HFFc6 (cell line): ENCODE results near the gene FZD10. TPM values are rescaled to one million over a fixed set of nuclear protein-coding genes. Genes with fewer than 3 reads are reported as not detected.

ENCODE experiments used
- DNase-seq: peaks from one replicate; pipeline ENCODE4 v3.0.0-alpha.2; 2018
- H3K27ac Mint-ChIP-seq: 2 replicates; pipeline ENCODE4 v1.8.0; 2020; ENCODE audit warnings: mild to moderate bottlenecking, mixed read lengths
- H3K27me3 Mint-ChIP-seq: 2 replicates; pipeline ENCODE4 v1.8.0; 2021; ENCODE audit warnings: mild to moderate bottlenecking, moderate library complexity, mixed read lengths; ENCODE audit not compliant: insufficient read depth
- H3K36me3 Mint-ChIP-seq: 2 replicates; pipeline ENCODE4 v1.8.0; 2021; ENCODE audit warnings: low read depth, mixed read lengths
- H3K4me1 Mint-ChIP-seq: 2 replicates; pipeline ENCODE4 v1.8.0; 2020; ENCODE audit warnings: low read depth, mixed read lengths
- H3K4me3 Mint-ChIP-seq: 2 replicates; pipeline ENCODE4 v1.8.0; 2020; ENCODE audit warnings: mild to moderate bottlenecking, moderate library complexity, mixed read lengths
- H3K9me3 Mint-ChIP-seq: 2 replicates; pipeline ENCODE4 v1.8.0; 2020; ENCODE audit warnings: mild to moderate bottlenecking, mixed read lengths
- total RNA-seq, 6 experiments: library from RNA; stranded (reverse); fragmentation: NEBNext Ultra II Directional; extraction: Animal tissue kit (Norgen Biotek cat#: 25700); gene quantifications; 2 replicates in 1 of 6; 3 replicates in 5 of 6; pipeline ENCODE4 v1.2.3, GENCODE V29; 2021
- TF ChIP-seq, protein P1 (sequence below): fragments of 200-600 bp; sonication (generic); IDR thresholded peaks from 2 replicates; pipeline ENCODE4 v1.5.0; 2021; ENCODE audit warnings: antibody characterized with exemption, mild to moderate bottlenecking

The FZD10 gene
- total RNA-seq, 6 experiments from 2014 or later: not detected

DNA sequence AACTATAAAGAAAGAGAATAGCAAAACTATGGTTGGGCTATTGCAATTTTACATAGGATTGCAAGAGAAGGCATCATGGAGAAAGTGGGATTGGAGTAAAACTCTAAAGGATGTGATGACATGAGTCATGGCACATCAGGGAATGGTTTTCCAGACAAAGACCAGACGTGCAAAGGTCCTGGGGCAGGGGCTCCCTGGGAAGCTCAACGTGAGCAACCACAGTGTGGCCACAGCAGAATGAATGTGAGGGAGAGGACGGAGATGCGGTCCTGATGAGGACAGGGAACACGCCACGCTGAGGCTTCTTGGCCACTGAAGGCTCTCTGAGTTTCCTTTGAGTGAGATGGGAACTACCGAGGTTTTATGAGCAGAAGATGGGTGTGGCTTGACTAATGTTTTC lies 38.2 kb downstream of the FZD10 start:
- Mint-ChIP-seq H3K4me1 (no peaks in the 10 kb centered on the region), H3K27me3 (no peaks in the 10 kb centered on the region; the same call in 1 of the 2 replicates), H3K9me3 (peaks cover 49% of the 10 kb centered on the region), H3K36me3 (peaks cover 2% of the 10 kb centered on the region; the same call in 1 of the 2 replicates), H3K4me3 (no peak overlapping the region), H3K27ac (no peak overlapping the region)
- TF ChIP-seq, protein P1, sequence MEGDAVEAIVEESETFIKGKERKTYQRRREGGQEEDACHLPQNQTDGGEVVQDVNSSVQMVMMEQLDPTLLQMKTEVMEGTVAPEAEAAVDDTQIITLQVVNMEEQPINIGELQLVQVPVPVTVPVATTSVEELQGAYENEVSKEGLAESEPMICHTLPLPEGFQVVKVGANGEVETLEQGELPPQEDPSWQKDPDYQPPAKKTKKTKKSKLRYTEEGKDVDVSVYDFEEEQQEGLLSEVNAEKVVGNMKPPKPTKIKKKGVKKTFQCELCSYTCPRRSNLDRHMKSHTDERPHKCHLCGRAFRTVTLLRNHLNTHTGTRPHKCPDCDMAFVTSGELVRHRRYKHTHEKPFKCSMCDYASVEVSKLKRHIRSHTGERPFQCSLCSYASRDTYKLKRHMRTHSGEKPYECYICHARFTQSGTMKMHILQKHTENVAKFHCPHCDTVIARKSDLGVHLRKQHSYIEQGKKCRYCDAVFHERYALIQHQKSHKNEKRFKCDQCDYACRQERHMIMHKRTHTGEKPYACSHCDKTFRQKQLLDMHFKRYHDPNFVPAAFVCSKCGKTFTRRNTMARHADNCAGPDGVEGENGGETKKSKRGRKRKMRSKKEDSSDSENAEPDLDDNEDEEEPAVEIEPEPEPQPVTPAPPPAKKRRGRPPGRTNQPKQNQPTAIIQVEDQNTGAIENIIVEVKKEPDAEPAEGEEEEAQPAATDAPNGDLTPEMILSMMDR: no peak
- no peak for DNase-seq

DNA sequence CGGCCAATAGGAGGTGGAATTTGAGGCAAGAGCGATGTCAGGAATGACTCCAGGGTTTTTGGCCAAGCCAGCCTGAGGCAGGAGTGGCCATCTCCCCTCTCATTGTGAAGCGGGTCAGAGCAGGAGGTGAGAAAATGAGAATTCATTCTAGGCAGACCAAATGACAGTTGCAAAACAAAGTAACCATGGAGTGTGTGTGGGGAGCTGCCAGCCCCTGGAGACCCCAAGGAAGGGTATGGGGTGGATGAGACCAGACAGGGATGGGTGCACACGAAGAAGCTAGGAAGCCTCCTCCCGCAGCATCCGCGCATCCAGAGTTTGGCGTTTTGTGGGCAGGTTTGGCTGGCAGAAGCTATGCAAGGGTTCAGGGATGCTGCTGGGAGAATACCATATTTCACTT lies 38.8 kb downstream of the FZD10 start:
- no peak for DNase-seq
- Mint-ChIP-seq H3K27me3 (no peaks in the 10 kb centered on the region; the same call in 1 of the 2 replicates), H3K9me3 (peaks cover 55% of the 10 kb centered on the region), H3K4me1 (no peaks in the 10 kb centered on the region), H3K4me3 (no peak overlapping the region), H3K27ac (no peak overlapping the region), H3K36me3 (peaks cover 5% of the 10 kb centered on the region; the same call in 1 of the 2 replicates)
- TF ChIP-seq, protein P1: no peak

DNA sequence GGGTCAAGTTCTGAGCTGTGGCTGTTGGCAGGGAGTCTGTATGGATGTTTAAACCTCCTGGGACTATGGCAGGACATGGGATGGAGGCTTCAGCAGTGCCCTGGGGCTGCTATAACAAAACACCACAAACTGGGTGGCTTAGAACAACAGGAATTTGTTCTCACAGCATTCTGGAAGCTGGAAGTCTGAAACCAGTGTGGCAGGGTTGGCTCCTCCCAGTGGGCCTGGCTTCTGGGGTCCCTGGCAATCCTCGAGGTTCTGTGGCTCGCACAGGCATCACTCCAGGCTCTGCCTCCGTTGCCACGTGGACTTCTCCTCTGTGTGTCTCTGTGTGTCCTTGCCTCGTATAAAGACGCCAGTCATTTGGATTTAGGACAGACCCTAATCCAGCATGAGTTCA lies 39.9 kb downstream of the FZD10 start:
- Mint-ChIP-seq H3K36me3 (peaks cover 5% of the 10 kb centered on the region; the same call in 1 of the 2 replicates), H3K9me3 (peaks cover 62% of the 10 kb centered on the region), H3K27ac (no peak overlapping the region), H3K4me3 (no peak overlapping the region), H3K4me1 (no peaks in the 10 kb centered on the region), H3K27me3 (no peaks in the 10 kb centered on the region; the same call in 1 of the 2 replicates)
- DNase-seq: no peak
- TF ChIP-seq, protein P1: no peak

DNA sequence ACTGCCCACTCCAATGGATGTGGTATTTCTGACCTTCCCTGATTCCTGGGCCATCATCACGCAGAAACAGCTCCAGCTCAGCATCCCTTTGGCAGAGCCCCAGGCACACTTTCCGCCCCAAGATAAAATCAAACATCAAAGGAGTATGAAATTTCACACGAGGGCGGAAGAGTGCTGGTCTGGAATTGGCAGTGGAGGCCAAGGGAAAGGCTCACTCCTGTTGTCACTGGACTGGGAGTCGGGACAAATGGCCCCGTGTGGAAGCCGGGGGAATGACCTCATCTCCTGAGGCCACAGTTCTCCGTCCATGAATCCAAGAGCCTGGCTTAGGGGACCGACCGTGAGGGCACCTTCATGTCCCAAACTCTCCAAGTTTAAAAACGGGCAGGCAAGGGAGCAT lies 40.9 kb downstream of the FZD10 start:
- DNase-seq: no peak
- peaks cover 5% of the 10 kb centered on the region; the same call in 1 of the 2 replicates for H3K36me3 Mint-ChIP-seq
- H3K4me1 Mint-ChIP-seq: no peaks in the 10 kb centered on the region
- H3K4me3 Mint-ChIP-seq: no peak overlapping the region
- no peak overlapping the region for H3K27ac Mint-ChIP-seq
- no peaks in the 10 kb centered on the region; the same call in 1 of the 2 replicates for H3K27me3 Mint-ChIP-seq
- TF ChIP-seq, protein P1: no peak
- peaks cover 66% of the 10 kb centered on the region for H3K9me3 Mint-ChIP-seq

DNA sequence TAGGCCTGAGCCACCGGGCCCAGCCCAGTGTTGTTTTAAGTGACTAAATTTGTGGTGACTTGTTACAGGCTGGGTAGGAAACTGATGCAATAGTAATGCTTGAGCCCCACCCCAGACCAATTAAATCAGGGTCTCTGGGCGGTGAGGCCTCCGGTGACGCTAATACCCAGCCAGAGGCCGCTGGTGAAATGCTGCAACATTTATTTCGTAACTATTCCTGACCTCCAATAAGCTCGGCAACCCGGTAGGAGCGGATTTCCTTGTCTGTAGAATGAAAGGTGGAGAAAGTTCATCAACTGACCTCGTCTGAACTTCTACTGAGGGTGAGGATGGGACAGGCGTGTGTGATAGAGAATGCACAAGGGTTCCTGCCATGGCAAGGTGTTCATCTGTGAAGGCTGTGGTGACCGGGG lies 42.3 kb downstream of the FZD10 start:
- no peaks in the 10 kb centered on the region for H3K4me1 Mint-ChIP-seq
- TF ChIP-seq, protein P1: no peak
- H3K4me3 Mint-ChIP-seq: no peak overlapping the region
- H3K9me3 Mint-ChIP-seq: peaks cover 63% of the 10 kb centered on the region
- no peaks in the 10 kb centered on the region; the same call in 1 of the 2 replicates for H3K27me3 Mint-ChIP-seq
- DNase-seq: no peak
- H3K27ac Mint-ChIP-seq: no peak overlapping the region
- peaks cover 5% of the 10 kb centered on the region; the same call in 1 of the 2 replicates for H3K36me3 Mint-ChIP-seq

DNA sequence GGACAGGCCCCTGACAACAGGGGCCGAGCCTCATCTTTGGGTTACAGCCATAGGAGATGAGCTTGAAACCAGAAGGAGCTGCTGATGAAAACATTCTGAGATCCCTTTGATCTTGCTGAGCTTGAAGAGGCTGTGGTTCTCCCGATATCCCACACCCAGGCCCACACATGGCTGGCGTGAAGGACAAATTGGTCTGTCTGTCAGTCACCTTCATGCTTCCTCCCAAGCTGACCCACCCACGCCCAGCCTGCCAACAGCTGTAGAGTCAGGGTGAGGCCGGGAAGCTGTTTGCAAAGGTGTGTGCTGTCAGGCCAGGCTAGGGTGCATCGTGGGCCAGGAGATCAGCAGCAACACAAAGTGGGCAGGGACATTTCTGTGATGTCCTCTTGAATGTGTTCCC lies 43.2 kb downstream of the FZD10 start:
- H3K36me3 Mint-ChIP-seq: peaks cover 5% of the 10 kb centered on the region; the same call in 1 of the 2 replicates
- no peaks in the 10 kb centered on the region for H3K4me1 Mint-ChIP-seq
- H3K27ac Mint-ChIP-seq: no peak overlapping the region
- H3K4me3 Mint-ChIP-seq: no peak overlapping the region
- no peak for DNase-seq
- no peaks in the 10 kb centered on the region; the same call in 1 of the 2 replicates for H3K27me3 Mint-ChIP-seq
- peaks cover 61% of the 10 kb centered on the region for H3K9me3 Mint-ChIP-seq
- TF ChIP-seq, protein P1: no peak
